Hematopoietic multipotent progenitor cell treated with erythropoietin and hydrocortisone succinate and interleukin-3 and kit ligand, for 4 days (in vitro differentiated cells): ENCODE data around the gene RPS6KC1.

ENCODE experiments used
- DNase-seq: peaks from one replicate; pipeline ENCODE4 v3.0.0-alpha.2; 2015

The RPS6KC1 gene

DNA sequence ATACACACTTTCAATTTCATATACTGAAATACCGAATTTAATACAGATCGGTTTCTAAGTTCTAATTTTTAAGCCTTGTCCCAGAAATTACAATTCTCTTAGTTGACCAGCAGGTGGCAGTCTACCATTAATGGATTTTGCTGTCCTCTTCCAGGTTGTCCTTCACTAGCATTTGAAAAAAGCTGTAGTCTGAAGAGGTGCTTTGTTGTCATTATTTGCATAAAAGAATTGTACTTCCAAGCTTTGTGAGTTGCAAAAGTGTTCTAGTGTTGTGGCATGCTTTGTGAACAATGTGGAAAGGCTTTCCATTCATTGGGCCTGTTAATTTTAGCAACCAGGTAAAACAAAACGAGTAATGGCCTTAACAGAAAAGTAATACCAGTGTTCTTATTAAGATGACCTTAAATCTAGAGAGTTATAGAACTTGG, 193.6 kb downstream of the RPS6KC1 start:
- DNase-seq, result peak; percentile 74

DNA sequence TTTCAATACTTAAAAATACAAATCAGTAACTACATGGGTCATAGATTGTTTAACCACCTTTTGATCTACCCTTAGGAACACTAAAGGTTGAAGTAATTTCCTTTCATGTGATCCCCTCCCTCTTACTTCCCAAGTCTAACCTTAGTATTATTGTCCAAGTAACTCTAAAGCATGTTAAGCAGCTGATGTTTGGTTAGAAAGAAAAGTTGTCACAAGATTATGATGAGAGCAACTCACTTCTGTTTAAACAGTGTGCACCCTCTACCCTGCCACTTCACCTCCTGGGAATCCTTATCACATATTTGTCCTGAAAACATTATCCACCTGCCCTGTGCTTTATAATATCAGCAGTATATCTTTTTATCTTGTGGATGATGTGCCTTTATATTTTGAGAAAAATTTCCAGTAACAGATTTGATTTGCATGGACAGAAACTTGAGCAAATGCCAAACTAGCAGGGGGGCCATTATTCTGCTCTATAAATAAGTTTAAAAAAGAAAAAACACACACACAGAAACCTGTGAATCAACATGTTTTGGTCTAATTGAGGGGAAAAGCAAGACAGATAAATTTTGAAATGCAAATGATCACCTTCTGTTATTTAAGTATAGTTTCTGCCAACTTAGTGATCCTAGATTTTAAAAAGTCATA, 194.3 kb downstream of the RPS6KC1 start:
- DNase-seq, result no peak

DNA sequence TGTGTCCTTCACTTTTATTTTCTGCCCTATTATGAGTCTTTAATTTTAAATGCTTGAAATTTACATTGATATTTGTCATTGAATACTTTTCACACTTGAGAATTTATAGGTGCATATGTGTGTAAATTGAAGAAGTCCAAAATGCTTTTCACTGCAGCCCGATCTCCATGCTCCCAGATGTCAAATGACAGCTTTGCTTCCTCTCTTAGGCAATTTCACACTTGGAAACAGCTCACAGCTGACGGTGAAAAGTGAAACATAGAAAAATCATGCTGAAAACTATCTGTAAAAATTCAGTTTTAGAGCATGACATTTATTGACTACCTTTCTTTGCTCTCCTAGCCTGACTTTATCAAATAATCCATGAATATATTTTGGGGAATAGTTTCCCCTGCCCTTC, 196.0 kb downstream of the RPS6KC1 start:
- no peak for DNase-seq

DNA sequence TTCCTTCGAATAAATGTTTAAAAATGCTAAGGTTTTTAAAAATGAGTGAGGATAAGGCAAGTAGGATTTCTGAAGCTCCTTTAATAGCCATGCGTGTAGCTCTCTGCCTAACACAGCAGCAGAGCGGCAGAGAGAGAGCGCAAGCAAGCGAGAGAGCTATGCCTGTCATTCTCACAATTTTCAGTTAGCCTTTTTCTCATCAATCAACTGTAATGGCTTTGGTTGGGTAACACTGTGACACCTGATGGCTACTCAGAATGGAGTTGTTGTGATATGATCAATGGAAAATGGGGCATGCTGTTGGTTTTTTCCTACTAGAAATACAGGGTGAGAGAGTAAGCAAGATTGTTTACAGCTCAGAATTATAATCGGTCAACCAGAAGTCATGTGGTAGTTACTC, 198.4 kb downstream of the RPS6KC1 start:
- no peak for DNase-seq

DNA sequence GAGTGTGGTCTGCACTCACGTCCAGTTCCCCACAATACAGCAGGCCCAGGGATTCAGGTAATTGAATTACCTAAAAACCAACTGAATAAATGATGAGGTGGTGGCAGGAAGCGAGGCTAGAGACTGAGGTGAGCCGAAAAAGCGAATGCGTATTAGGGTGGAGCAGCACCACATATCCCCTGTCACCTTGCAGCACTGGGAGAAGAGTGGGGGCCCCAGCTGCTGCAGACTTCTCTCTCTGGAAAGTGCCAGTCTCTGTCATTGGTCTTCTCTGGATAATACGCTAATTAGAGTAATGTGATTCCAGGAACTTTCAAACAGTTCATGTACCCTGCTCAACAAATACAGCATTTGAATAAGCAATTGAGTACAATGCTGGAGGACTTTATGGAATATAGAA, 199.0 kb downstream of the RPS6KC1 start:
- no peak for DNase-seq

DNA sequence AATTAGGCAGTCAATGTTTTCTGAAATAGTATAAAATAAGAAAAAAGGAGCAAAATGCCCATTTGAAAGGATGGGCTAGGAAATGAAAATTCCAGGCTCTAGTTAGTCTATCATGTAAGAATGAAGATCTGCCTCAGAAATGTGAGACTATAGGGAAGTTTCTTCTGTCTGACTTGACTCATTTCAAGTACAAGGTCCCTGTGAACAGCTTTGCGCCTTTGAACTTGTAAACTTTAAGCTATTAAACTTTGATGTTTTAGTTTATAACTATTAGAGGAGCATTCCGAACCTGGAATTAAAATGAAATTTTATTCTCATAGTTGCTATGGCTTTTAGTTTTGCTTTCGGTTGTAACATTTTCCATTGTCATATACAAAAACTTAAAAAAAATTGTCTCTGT, 199.4 kb downstream of the RPS6KC1 start:
- DNase-seq, result no peak

DNA sequence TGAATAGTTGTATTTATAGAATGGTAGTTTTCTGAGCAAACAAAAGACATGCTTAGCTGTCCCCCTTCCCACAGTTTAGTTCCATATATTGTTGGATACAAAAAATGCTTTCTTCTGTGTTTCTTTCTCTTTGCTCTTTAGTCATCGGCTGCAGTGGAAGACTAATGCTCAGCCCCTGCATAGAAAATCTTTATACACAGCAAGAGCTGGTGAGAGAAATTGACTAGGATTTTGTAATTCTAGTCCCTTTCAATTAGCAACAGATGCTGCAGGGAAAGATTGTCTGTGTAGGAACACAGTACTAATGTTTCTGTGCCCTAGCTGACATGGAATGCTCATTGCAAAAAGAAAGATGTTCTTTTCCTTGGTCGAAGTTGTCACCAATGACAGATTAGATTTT, 200.9 kb downstream of the RPS6KC1 start:
- DNase-seq, result no peak

DNA sequence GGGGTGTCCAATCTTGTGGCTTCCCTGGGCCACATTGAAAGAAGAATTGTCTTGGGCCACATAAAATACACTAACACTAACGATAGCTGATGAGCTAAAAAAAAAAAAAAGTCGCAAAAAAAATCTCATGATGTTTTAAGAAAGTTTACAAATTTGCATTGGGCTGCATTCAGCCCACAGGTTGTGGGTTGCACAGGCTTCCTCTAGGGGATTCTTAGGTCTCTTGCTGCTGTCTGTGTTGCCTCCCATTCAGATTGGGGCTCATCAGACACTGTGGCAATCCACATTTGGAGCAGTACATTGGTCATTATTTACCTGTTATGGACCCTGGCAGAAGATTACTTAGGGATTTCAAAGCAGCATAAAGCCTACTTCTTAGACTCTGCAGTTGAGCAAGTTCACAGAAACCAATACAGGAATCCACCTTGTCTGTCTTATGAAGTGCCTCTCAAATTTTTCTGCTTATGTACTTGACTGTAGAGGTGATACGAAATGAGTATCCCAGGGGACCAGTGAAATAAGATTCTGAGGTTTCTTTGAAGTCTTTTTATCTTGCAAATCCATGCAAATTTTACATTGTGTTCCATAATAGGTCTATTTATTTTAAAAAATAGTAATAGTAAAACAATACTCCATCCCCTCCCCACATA, 205.5 kb downstream of the RPS6KC1 start:
- DNase-seq, result no peak

DNA sequence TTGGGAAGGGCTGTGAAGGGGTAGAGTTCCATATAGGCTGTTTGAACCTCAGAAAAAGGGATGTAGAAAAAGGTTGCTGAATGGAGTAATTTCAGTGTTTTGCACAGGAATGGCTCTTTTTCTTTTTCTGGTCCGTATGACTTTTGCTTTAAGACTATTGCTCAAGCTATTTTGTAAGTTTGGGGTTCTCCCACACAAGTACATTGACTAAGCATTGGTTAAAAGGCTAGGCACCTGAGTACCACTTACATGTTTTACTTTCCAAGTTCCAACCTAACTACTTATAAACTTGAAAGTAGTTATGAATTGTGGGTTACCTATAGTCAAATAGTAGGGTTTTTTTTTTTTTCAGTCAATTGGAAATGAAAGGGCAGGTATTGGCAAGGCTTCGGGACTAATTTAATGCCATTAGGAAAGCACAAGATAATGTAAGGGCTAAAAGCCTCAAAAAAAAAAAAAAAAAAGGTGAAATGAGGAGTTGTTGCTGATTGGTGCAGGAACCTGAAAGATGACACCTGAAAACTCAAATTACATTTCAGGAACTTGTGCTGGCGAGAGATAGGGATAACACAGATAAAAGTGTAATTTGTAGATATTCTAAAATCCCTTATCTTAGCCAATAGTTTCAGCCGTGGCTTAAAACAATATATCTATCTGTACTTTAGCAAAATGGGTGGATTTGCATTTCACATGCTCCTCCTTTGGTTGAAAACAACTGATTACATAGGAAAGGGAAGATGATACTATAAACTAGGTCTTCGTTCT, 209.5 kb downstream of the RPS6KC1 start:
- no peak for DNase-seq

DNA sequence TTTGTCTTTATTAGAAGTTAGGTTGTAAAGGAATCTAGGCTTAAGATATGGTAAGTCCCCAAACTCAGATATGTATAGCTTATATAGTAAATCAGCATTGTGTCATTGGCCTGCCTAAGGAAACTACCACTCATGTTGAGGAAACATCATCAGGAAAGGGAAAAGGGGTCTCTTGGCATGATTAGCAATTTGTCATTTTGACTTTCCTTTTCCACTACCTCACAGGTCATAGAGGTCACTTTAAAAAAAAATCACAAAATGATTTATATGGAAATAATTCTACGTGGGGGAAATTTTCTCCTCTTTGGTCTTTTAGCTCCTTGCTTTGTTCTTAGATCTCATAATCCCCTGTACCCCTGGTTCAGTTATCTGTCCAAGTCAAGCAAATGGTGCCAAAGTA, 213.5 kb downstream of the RPS6KC1 start:
- no peak for DNase-seq

DNA sequence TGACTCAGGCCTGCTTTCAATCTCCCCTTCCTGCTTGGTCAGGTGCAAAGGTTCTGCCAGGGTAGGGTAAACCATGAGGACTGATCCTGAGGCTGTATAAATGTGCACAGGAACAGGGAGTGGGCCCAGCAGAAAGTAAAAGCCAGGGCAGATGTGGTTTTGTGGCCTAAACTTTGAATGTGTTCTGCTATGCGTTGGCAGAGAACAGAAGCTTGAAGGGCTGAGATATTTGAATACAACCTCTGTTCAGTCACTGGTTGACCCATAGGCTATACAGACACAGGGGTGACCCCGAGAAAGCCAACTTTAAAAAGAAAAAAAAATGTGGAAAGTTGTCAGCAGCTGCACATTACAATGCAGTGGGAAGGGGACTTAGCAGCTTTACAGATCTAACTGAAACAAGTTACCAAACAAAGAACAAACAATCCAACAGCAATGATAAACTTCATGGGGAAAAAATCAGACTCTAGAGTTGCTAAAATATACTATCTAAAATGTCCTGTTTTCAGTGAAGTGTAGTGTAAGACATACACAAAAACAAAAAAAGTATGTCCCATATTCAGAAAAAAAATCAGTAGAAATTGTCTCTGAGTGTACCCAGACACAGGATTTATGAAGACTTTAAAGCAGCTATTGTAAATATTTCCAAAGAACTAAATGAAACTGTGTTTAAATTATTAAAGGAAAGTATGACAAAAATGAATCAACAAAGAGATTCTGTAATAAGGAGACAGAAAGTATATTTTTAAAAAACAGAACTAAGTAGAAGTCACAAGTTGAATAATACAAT, 216.1 kb downstream of the RPS6KC1 start:
- no peak for DNase-seq

DNA sequence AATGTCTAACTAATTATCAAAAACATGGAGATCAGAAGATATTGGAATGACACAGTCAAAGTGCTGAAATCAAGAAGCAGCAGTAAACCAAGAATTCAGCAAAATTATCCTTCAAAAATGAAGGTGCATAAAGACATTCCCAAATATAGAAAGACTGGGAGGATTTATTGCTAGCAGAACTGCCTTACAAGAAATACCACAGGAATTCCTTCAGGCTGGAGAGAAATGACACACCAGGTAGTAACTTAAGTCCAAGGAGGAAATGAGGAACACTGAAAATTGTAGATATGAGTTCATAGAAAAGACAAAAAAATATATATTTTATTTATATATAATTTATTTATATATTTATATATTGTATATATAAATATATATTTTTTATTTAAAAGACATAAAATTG, 217.2 kb downstream of the RPS6KC1 start:
- no peak for DNase-seq

DNA sequence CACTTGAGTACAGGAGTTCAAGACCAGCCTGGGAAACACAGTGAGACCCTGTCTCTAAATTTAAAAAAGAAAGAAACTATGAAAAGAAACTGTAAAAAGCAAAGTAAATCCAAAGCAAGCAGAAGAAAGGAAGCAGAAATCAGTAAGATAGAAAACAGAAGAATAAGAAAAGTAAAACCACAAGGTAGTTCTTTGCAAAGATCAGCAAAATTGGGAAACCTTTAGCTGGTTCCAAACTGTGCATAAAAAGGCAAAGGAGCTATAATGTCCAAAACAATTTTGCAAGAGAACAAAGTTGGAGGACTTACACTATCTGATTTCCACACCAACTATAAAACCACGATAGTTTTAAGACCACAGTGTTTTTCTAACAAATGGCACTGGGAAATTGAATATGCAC, 218.8 kb downstream of the RPS6KC1 start:
- peak; percentile 59 for DNase-seq

DNA sequence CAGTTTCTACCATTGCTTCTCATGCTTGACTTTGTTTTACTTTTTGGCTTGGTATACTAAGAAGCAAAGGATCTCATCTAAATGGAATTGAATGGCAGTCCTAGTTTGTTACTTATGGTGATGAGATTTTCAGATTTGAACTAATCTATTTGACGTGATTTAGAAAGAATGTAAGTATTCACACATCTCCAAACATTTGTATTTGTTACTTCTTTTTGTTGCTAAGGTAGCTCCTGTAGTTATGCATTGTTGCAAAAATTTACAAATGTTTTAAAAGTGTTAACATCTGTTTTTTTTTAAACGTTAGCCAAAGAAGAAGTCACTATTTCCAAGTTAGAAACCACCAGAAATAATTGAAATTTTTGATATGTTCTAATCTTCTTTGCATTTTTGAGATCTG, 222.5 kb downstream of the RPS6KC1 start:
- no peak for DNase-seq

DNA sequence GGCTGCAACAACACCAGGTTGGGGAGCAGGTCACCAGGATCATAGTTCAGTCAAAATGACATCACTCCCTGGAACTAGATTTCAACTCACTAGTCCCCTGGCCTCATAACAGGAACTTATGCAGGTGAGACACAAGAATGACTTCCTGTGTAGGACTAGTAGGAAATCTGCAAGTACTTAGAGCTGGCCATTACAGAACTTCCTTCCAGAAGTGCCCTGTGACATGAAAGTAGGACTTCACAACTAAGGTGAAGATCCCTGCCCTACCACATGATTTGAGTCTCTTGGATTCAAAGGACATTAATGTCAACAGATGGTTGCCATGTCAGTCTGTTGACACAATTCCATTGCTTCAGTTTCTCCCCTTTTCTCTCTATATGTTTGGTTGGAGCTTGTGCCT, 223.1 kb downstream of the RPS6KC1 start:
- no peak for DNase-seq

DNA sequence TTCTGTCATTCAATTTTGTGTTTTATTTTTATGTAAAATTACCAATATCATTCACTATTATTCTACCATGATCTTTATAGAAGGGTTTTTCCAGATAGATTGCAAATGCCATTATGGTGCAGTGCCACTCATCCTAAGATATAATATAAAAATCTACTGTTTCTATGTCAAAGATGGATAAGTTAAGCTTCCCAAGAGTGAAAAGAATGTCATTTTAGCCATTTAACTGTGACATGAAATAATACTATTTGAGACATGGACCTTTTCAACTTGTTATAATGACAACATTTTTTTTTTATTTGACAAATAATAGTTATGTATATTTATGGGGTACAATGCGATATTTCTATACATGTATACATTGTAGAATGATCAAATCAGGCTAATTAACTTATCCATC, 224.3 kb downstream of the RPS6KC1 start:
- no peak for DNase-seq

DNA sequence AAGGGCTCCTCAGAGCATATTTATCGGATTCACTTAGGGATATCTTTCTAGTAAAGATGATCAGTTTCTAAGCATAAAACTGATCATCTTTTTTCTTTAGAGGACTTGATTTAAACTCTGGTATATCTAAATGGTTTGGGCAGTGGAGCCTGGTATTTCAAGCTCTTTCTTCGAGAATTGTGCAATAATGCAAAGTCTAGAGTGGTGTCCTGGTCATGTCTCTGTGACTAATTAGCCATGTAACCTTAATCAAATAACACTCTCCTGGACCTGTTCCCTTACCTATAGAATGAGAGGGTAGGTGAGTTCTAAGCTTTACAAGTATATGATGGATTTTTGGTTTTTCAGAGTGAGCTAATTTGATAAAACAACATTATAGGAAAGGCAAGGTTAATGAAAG, 225.2 kb downstream of the RPS6KC1 start:
- DNase-seq, result no peak

DNA sequence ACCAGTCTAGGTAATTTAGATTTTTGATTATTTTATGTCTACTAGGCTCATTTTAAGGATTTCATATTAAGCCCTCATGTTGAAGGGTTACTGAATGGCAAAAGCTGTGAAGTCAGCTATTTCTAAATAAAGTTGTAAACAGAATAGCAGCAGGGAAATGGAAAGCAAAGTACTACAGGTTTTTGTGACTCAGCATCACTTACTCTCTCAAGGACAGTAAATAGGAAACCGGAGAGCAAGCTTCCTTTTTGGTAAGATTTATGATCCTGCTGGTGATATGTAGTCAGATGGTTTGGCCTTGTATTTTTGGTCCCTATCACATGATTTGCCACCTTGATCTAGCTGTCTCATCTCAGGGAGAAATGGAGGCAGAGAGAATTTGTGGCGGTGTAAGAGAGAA, 226.0 kb downstream of the RPS6KC1 start:
- no peak for DNase-seq

DNA sequence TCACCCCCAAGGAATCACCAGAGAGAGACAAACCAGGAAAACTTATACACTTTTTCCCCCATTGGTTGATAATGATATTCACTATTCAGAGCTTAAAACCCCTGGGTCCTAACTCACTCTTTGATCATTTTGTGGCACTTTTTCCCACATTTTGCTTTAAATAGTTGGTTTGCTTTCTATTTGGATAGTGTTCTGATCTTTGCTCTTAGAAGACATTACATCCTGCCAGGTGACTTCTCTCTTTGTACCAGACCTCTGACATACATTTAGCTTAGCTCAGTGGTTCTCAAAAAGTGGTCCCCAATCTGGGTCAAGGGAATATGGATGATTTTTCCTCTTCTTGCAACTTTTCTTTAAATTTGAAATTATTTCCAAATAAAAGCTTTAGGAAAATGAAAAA, 228.4 kb downstream of the RPS6KC1 start:
- DNase-seq, result no peak

DNA sequence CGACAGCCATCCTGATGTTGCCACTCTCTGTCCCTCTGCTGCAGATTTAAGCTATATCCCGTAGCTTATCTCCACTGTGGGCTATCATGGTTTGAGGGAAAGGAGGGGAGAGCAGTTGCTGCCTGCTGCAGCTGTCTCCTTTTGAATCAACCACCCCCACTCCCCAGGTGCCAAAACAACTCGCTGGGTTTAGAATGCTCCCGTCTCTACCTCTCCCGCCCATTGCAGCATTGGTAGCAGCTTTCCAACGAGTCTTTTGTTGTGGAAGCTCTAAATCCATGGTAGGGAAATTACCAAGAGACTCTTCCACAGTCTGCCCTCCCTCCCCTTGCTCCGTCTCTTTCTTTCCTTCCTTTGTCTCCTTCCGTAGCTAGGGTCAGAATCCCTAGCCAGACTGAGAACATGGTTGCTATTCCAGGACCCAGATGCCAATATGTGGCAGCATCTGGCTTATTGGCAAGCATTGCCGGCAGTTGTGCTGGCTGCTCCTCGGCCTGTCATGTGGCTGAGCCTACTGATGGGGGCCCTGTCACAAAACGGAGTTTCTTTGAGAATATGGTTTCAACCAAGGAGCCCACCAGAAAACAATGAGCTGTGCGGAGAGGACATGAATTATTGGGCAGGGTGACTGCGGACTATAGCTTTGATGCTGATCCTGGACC, 230.7 kb downstream of the RPS6KC1 start:
- no peak for DNase-seq

DNA sequence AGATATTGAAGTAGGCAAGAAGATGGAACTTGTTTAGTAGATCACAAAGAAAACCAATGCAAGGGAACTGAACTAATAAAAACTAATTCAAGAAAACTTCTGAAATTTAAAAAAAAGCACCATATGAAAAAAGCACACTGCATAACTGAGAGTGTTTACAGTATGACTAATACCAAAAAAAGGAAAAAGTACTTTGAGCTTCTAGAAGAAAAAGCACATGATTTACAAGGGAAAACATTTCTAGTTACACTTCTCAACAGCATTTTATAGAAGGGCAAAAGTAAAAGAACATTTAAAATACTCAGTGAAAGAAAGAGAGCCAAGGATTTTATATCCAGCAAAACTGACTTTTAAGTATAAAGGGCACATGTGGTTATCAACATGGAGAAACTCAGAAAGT, 233.6 kb downstream of the RPS6KC1 start:
- no peak for DNase-seq

DNA sequence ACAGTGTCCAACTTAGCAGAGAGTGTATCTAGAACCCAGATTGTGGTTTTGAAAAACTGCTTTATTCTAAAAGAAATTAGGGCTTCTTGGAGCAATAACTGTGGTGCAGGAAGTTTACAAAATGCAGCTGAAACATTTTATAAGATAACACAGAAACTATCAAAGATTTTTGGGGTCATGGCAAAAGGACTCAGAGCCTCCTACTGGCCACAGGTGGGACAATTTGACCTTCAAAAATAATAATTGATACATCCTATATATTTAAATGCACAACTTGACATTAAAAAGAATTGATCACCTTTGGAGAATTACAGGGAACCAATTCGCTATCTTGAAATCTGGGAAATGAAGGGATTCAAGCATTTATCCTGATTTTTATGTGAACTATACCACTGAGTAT, 235.2 kb downstream of the RPS6KC1 start:
- DNase-seq, result peak; percentile 15

DNA sequence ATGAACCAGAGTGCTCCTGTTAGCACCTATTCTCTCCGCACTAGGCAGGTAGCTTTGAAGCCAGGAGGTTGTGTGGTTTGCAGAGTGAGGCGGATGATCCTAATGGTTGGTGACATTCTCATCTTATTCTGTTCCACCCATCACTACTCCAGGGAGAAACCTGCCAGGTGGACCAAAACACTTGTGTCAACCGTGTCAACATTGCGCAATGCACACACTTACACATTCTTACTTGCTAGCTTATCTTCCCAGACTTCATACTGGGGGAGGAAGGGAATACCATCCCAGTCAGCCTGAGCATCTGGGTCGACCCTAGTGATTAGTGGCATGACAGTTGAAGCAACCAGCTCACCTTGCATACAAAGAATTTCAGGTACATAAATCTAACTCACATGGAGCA, 236.9 kb downstream of the RPS6KC1 start:
- no peak for DNase-seq
